BE2C (cell line): ENCODE measurements around the gene FAM47E.

Experiments
- DNase-seq: peaks from one replicate; pipeline ENCODE4 v3.0.0-alpha.2; 2020
- H3K27me3 ChIP-seq: fragments of 250-450 bp; sonication (Bioruptor Pico); 2 replicates; pipeline ENCODE4 v1.5.1; 2020; ENCODE audit warnings: mild to moderate bottlenecking
- H3K36me3 ChIP-seq: fragments of 250-450 bp; sonication (Bioruptor Pico); 2 replicates; pipeline ENCODE4 v1.5.1; 2020; ENCODE audit warnings: mild to moderate bottlenecking
- H3K4me1 ChIP-seq: fragments of 250-450 bp; sonication (Bioruptor Pico); 2 replicates; pipeline ENCODE4 v1.5.1; 2020
- H3K4me3 ChIP-seq: 2 replicates; pipeline ENCODE4 v1.5.1; 2011; ENCODE audit warnings: low read depth, low read length
- H3K9me3 ChIP-seq: fragments of 250-450 bp; sonication (Bioruptor Pico); 2 replicates; pipeline ENCODE4 v1.5.1; 2020
- CTCF ChIP-seq: IDR thresholded peaks from 2 replicates; pipeline ENCODE4 v1.5.1; 2012; ENCODE audit warnings: mild to moderate bottlenecking, low read depth, low read length

FAM47E gene

GRCh38 chr4:76315267-76315918 is 63.9 kb downstream of the FAM47E start:
- no peaks in the 10 kb centered on the region for H3K36me3 ChIP-seq
- no peak for TF ChIP-seq CTCF
- no peaks in the 10 kb centered on the region for H3K9me3 ChIP-seq
- peaks cover 7% of the 10 kb centered on the region for H3K4me1 ChIP-seq
- no peaks in the 10 kb centered on the region; the same call in 1 of the 2 replicates for H3K27me3 ChIP-seq
- no peak overlapping the region for H3K4me3 ChIP-seq
- no peak for DNase-seq

- Histone ChIP-seq H3K4me3 (no peak overlapping the region), H3K36me3 (no peaks in the 10 kb centered on the region), H3K9me3 (no peaks in the 10 kb centered on the region), H3K4me1 (peaks cover 3% of the 10 kb centered on the region; the same call in 1 of the 2 replicates), H3K27me3 (no peaks in the 10 kb centered on the region; the same call in 1 of the 2 replicates)
- TF ChIP-seq CTCF = no peak
- DNase-seq = no peak
These were observed 64.6 kb downstream of the FAM47E start for GRCh38 chr4:76316131-76316530.

- no peak overlapping the region for H3K4me3 ChIP-seq
- DNase-seq = no peak
- H3K27me3 ChIP-seq = no peaks in the 10 kb centered on the region; the same call in 1 of the 2 replicates
- no peaks in the 10 kb centered on the region for H3K4me1 ChIP-seq
- peaks cover 4% of the 10 kb centered on the region for H3K9me3 ChIP-seq
- H3K36me3 ChIP-seq = no peaks in the 10 kb centered on the region
- no peak for TF ChIP-seq CTCF
These were observed 70.7 kb downstream of the FAM47E start for GRCh38 chr4:76322236-76322635.

- Histone ChIP-seq H3K36me3 (no peaks in the 10 kb centered on the region), H3K9me3 (peaks cover 4% of the 10 kb centered on the region), H3K4me1 (no peaks in the 10 kb centered on the region), H3K27me3 (no peaks in the 10 kb centered on the region), H3K4me3 (no peak overlapping the region)
- TF ChIP-seq CTCF = no peak
- no peak for DNase-seq
These were observed 73.6 kb downstream of the FAM47E start for GRCh38 chr4:76325072-76325471.

- Histone ChIP-seq H3K36me3 (no peaks in the 10 kb centered on the region), H3K4me1 (no peaks in the 10 kb centered on the region), H3K27me3 (no peaks in the 10 kb centered on the region), H3K9me3 (peaks cover 4% of the 10 kb centered on the region), H3K4me3 (no peak overlapping the region)
- no peak for TF ChIP-seq CTCF
- no peak for DNase-seq
These were observed 75.0 kb downstream of the FAM47E start for GRCh38 chr4:76326515-76326914.
